Epithelial cell of proximal tubule (primary cell): Measurements from ENCODE around the gene CNGB1. TPM values are rescaled to one million over a fixed set of nuclear protein-coding genes. Genes with fewer than 3 reads are reported as not detected.
A peak's percentile ranks its signal among the peaks of the same experiment; 100 is the strongest.
"Not testable (repeated sequence)": the region's sequence is repeated elsewhere in the genome, so short reads cannot be mapped to it uniquely, and the experiment has no call there.

Source experiments
- DNase-seq: peaks from one replicate; pipeline ENCODE4 v3.0.0-alpha.2; 2011; ENCODE audit warnings: low read depth
- H3K4me3 ChIP-seq: 2 replicates; pipeline ENCODE4 v1.5.1; 2011; ENCODE audit warnings: low read depth, mild to moderate bottlenecking, low read length
- CTCF ChIP-seq: conservative IDR thresholded peaks from 2 replicates; pipeline ENCODE4 v1.5.1; 2012; ENCODE audit warnings: low read depth, mild to moderate bottlenecking, low read length
- total RNA-seq: library from RNA; depleted of rRNA; stranded (reverse); fragments of >200 nt; gene quantifications from 2 replicates; pipeline ENCODE4 v1.2.3, GENCODE V29; 2015

Gene CNGB1
- total RNA-seq, 1 donor from 2014 or later = 1.4 TPM

- no peak for DNase-seq
- H3K4me3 ChIP-seq = no peak overlapping the region
- TF ChIP-seq CTCF = peak; percentile 92
Observed at GRCh38 chr16:57899771-57900661, 70.9 kb downstream of the CNGB1 start.

- TF ChIP-seq CTCF = no peak
- DNase-seq = no peak
- H3K4me3 ChIP-seq = no peak overlapping the region
Observed at GRCh38 chr16:57898961-57899360, 72.0 kb downstream of the CNGB1 start.

- no peak overlapping the region for H3K4me3 ChIP-seq
- no peak for TF ChIP-seq CTCF
Observed at GRCh38 chr16:57897996-57898395, 72.9 kb downstream of the CNGB1 start.

GRCh38 chr16:57897053-57897784 lies 73.7 kb downstream of the CNGB1 start:
- no peak for TF ChIP-seq CTCF
- no peak overlapping the region for H3K4me3 ChIP-seq
- no peak for DNase-seq

More at GRCh38 chr16:57897996-57898395, 72.9 kb downstream of the CNGB1 start:
- no peak for DNase-seq

- DNase-seq = not testable (repeated sequence)
Observed at GRCh38 chr16:57895081-57895547, 75.8 kb downstream of the CNGB1 start.

GRCh38 chr16:57894390-57895080 lies 76.4 kb downstream of the CNGB1 start:
- no peak for DNase-seq
- no peak overlapping the region for H3K4me3 ChIP-seq
- TF ChIP-seq CTCF = no peak

More at GRCh38 chr16:57895081-57895547, 75.8 kb downstream of the CNGB1 start:
- H3K4me3 ChIP-seq = not testable (repeated sequence)
